GM23338 (cell line): Measurements from ENCODE around the gene SORCS2.
"Not testable (repeated sequence)": the region's sequence is repeated elsewhere in the genome, so short reads cannot be mapped to it uniquely, and the experiment has no call there.

ENCODE experiments used
- EZH2phosphoT487 ChIP-seq: fragments of 200-600 bp; sonication (generic); IDR thresholded peaks from one replicate; pipeline ENCODE4 v1.8.1; 2018; ENCODE audit warnings: antibody characterized with exemption; ENCODE audit not compliant: unreplicated experiment
- TF ChIP-seq, protein P1 (sequence below), 2 experiments: fragments of 200-600 bp in 1 of 2; sonication (generic) in 1 of 2; conservative IDR thresholded peaks; 2 replicates each; pipeline versions ENCODE4 v1.5.1 to v1.6.1; 2016 to 2017; ENCODE audit warnings: antibody characterized with exemption in 2 of 2, low read depth in 2 of 2, mild to moderate bottlenecking in 2 of 2, moderate library complexity in 1 of 2

DNA sequence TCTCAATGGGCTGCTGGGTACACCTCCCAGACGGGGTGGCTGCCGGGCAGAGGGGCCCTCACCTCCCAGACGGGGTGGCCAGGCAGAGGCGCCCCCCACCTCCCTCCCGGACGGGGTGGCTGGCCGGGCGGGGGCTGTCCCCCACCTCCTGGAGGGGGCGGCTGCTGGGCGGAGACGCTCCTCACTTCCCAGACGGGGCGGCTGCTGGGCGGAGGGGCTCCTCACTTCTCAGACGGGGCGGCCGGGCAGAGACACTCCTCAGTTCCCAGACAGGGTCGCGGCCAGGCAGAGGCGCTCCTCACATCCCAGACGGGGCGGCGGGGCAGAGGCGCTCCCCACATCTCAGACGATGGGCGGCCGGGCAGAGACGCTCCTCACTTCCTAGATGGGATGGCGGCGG, 409.8 kb downstream of the SORCS2 start:
- TF ChIP-seq, protein P1, sequence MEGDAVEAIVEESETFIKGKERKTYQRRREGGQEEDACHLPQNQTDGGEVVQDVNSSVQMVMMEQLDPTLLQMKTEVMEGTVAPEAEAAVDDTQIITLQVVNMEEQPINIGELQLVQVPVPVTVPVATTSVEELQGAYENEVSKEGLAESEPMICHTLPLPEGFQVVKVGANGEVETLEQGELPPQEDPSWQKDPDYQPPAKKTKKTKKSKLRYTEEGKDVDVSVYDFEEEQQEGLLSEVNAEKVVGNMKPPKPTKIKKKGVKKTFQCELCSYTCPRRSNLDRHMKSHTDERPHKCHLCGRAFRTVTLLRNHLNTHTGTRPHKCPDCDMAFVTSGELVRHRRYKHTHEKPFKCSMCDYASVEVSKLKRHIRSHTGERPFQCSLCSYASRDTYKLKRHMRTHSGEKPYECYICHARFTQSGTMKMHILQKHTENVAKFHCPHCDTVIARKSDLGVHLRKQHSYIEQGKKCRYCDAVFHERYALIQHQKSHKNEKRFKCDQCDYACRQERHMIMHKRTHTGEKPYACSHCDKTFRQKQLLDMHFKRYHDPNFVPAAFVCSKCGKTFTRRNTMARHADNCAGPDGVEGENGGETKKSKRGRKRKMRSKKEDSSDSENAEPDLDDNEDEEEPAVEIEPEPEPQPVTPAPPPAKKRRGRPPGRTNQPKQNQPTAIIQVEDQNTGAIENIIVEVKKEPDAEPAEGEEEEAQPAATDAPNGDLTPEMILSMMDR (conservative IDR thresholded peaks at IDR 0.05; ENCODE audit: low read depth in 2 of 2), result not testable (repeated sequence)
- TF ChIP-seq EZH2phosphoT487, result not testable (repeated sequence)
